Panc1 (cell line): ENCODE results near the gene YWHAG. TPM values are rescaled to one million over a fixed set of nuclear protein-coding genes. Genes with fewer than 3 reads are reported as not detected.

Source experiments
- ATAC-seq: fragments of 200-7000 bp; cut with Tn5 transposase; 2 replicates; pipeline ENCODE4 v1.9.1; 2020; ENCODE audit warnings: mild to moderate bottlenecking, moderate library complexity
- BruUV-seq: library from RNA; stranded (reverse); fragments of 400-500 nt; replicated peaks from 2 replicates; lab custom pipeline; 2021; lab: Mats Ljungman, UMichigan
- CTCF ChIA-PET: fragments of 300-600 bp; sonication (Branson Sonifier 250); formaldehyde crosslinking; loops from one replicate; lab custom pipeline; 2022; ENCODE audit warnings: antibody characterized with exemption; lab: Charles Lee
- POLR2A ChIA-PET: fragments of 300-600 bp; sonication (Branson Sonifier 250); formaldehyde crosslinking; loops from one replicate; lab custom pipeline; 2022; ENCODE audit warnings: antibody characterized with exemption; lab: Charles Lee
- DNase-seq: peaks from one replicate; pipeline ENCODE4 v3.0.0-alpha.2; 2010; ENCODE audit warnings: low read depth, low spot score
- H3K27ac ChIP-seq: 2 replicates; pipeline ENCODE4 v1.5.1; 2011; ENCODE audit warnings: mild to moderate bottlenecking, low read length, inconsistent platforms
- H3K27me3 ChIP-seq: fragments of 200-500 bp; sonication (Bioruptor generic); 2 replicates; pipeline ENCODE4 v1.6.0; 2014; ENCODE audit warnings: low read length, inconsistent platforms; ENCODE audit not compliant: control insufficient read depth, insufficient read depth
- H3K36me3 ChIP-seq: fragments of 200-500 bp; sonication (Bioruptor generic); 2 replicates; pipeline ENCODE4 v1.5.1; 2014; ENCODE audit warnings: inconsistent platforms, mild to moderate bottlenecking, low read length, moderate library complexity; ENCODE audit not compliant: control insufficient read depth, insufficient read depth
- H3K4me1 ChIP-seq: 2 replicates; pipeline ENCODE4 v1.5.1; 2011; ENCODE audit warnings: inconsistent platforms, mild to moderate bottlenecking, low read length, moderate library complexity; ENCODE audit not compliant: control insufficient read depth, insufficient read depth
- H3K4me3 ChIP-seq, 2 experiments: 2 replicates each; pipeline ENCODE4 v1.5.1; 2011 to 2012; ENCODE audit warnings: low read depth in 2 of 2, low read length in 2 of 2, mild to moderate bottlenecking in 2 of 2, inconsistent platforms in 1 of 2, moderate library complexity in 1 of 2
- H3K9me3 ChIP-seq: fragments of 200-500 bp; sonication (Bioruptor generic); 2 replicates; pipeline ENCODE4 v1.5.1; 2014; ENCODE audit warnings: low read depth, mild to moderate bottlenecking, inconsistent platforms, low read length, moderate library complexity; ENCODE audit not compliant: control insufficient read depth, insufficient read depth
- CTCF ChIP-seq: fragments of 450-650 bp; IDR thresholded peaks from 2 replicates; pipeline ENCODE4 v1.5.1; 2017; ENCODE audit warnings: mild to moderate bottlenecking
- POLR2AphosphoS5 ChIP-seq: IDR thresholded peaks from 2 replicates; pipeline ENCODE4 v1.6.1; 2012; ENCODE audit warnings: mild to moderate bottlenecking, low read depth, low read length, moderate library complexity
- REST ChIP-seq, 2 experiments: IDR thresholded peaks; 2 replicates each; pipeline ENCODE4 v1.6.1; 2011 to 2012; ENCODE audit warnings: low read depth in 2 of 2, control low read depth in 1 of 2, low read length in 1 of 2, mild to moderate bottlenecking in 1 of 2, moderate library complexity in 1 of 2; ENCODE audit not compliant: insufficient read depth in 1 of 2
- SIN3A ChIP-seq: IDR thresholded peaks from 2 replicates; pipeline ENCODE4 v1.6.1; 2012; ENCODE audit warnings: low read depth, mild to moderate bottlenecking, low read length, moderate library complexity, borderline replicate concordance; ENCODE audit not compliant: insufficient read depth
- TCF7L2 ChIP-seq: IDR thresholded peaks from 2 replicates; pipeline ENCODE4 v1.6.1; 2011; ENCODE audit warnings: mild to moderate bottlenecking, low read depth, low read length, inconsistent platforms
- in situ Hi-C: cut with HindIII; loops from 2 replicates; pipeline ENCODE4 v1.10.0; 2016; ENCODE audit warnings: low sequenced_read_pairs, low pct_unique_long_range_greater_than_20kb
- intact Hi-C: fragments of 100-400 bp; cut with micrococcal nuclease; formaldehyde crosslinking; loops from one replicate; pipeline ENCODE4 v1.10.0; 2022; ENCODE audit not compliant: unreplicated experiment
- total RNA-seq: library from RNA; stranded (reverse); gene quantifications from one replicate; pipeline ENCODE4 v1.2.1, GENCODE V29; 2021; ENCODE audit not compliant: unreplicated experiment

YWHAG gene
- total RNA-seq, 1 experiment from 2014 or later = 210 TPM

- H3K36me3 ChIP-seq = peaks cover 4% of the 10 kb centered on the region; the same call in 1 of the 2 replicates
- peak within 1 kb of the TSS; percentile 59 to 90 for H3K4me3 ChIP-seq
- no peaks in the 10 kb centered on the region for H3K9me3 ChIP-seq
- POLR2A ChIA-PET = interaction anchor here (0.5 kb wide), 1 partner anchor 10 kb away, joined by 9 read pairs; no protein-coding TSS in a partner anchor
- TF ChIP-seq REST (IDR thresholded peaks at IDR 0.05; ENCODE audit: insufficient read depth in 1 of 2, low read depth in 2 of 2, low read length in 1 of 2) (no peak; a peak in 1 of 4 replicates), TCF7L2 (peak; percentile 41; the same call in 1 of the 2 replicates), SIN3A (peak; percentile 76), CTCF (no peak), POLR2AphosphoS5 (peak; percentile 95)
- H3K4me1 ChIP-seq = peaks cover 23% of the 10 kb centered on the region
- DNase-seq (no peak), ATAC-seq (peak; percentile 81)
- TSS peak; percentile 97 for BruUV-seq
- in situ Hi-C loops (no loop called here), intact Hi-C loops (no loop called here)
- CTCF ChIA-PET = no interaction called here
- no peaks in the 10 kb centered on the region for H3K27me3 ChIP-seq
- peak within 1 kb of the TSS; percentile 72 for H3K27ac ChIP-seq
These were observed 56.2 kb downstream of the YWHAG start, which contains the start of gene HSPB1 for GRCh38 chr7:76302347-76303201. Gene HSPB1 (plus strand): TSS chr7:76302673. CDS start chr7:76302713, 40 bp downstream.

GRCh38 chr7:76301000-76301399, 57.8 kb downstream of the YWHAG start:
- in situ Hi-C loops = no loop called here
- ATAC-seq (no peak), DNase-seq (no peak)
- Histone ChIP-seq H3K27me3 (no peaks in the 10 kb centered on the region), H3K4me3 (no peak overlapping the region), H3K36me3 (peaks cover 4% of the 10 kb centered on the region; the same call in 1 of the 2 replicates), H3K9me3 (no peaks in the 10 kb centered on the region), H3K27ac (no peak overlapping the region), H3K4me1 (peaks cover 20% of the 10 kb centered on the region)
- no TSS peak for BruUV-seq
- ChIA-PET CTCF (no interaction called here), POLR2A (no interaction called here)
- TF ChIP-seq POLR2AphosphoS5 (no peak), TCF7L2 (no peak), REST (IDR thresholded peaks at IDR 0.05; ENCODE audit: insufficient read depth in 1 of 2, low read depth in 2 of 2, low read length in 1 of 2) (no peak), CTCF (no peak), SIN3A (no peak)
- intact Hi-C loops = no loop called here
